GM12872 (cell line): Measurements from ENCODE around the gene SNAP91.

ENCODE experiments used
- CTCF ChIP-seq: IDR thresholded peaks from 3 replicates; pipeline ENCODE4 v1.5.1; 2011; ENCODE audit warnings: low read depth, mild to moderate bottlenecking, low read length, moderate library complexity; ENCODE audit not compliant: insufficient read depth

SNAP91 gene

DNA sequence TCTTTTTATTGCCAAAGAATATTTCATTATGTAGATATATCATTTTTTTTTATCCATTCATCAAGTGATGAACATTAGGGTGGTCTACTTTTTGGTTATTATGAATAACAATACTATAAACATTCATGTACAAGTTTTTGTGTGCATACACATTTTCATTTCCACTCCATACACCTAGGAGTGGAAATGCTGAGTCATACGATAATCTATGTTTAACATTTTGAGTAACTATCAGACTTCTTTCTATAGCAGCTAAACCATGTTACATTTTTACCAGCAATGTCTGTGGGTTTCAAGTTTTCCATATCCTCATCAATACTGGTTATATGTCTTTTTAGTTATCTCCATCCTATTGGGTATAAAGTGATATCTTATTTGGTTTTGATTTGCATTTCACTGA, 130.8 kb downstream of the SNAP91 start:
- TF ChIP-seq CTCF, result no peak

- no peak for TF ChIP-seq CTCF
Measured at GRCh38 chr6:83574783-83575182, 134.1 kb downstream of the SNAP91 start.

GRCh38 chr6:83558975-83559374, 149.9 kb downstream of the SNAP91 start:
- no peak for TF ChIP-seq CTCF

- no peak for TF ChIP-seq CTCF
Measured at GRCh38 chr6:83556871-83557270, 152.0 kb downstream of the SNAP91 start.

DNA sequence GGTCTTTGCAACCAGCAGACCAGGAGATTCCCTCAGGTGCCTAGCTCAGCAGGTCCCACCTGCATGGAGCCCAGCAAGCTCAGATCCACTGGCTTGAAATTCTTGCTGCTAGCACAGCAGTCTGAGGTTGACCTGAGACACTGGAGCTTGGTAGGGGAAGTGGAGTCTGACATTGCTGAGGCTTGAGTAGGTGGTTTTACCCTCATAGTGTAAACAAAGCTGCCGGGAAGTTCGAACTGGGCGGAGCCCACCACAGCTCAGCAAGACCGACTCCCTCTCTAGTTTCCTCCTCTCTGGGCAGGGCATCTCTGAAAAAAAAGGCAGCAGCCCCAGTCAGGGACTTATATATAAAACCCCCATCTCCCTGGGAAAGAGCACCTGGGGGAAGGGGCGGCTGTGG, 162.3 kb downstream of the SNAP91 start:
- no peak for TF ChIP-seq CTCF

GRCh38 chr6:83539678-83540077, 169.2 kb downstream of the SNAP91 start:
- no peak for TF ChIP-seq CTCF

- TF ChIP-seq CTCF, result no peak
Measured at GRCh38 chr6:83536647-83537589, 172.0 kb downstream of the SNAP91 start.
